ENCODE data around the gene SENP3.

Gene SENP3

GRCh38 chr17:7556627-7557026, 5.1 kb upstream of the SENP3 start:
- DNase-seq, result no peak

DNA sequence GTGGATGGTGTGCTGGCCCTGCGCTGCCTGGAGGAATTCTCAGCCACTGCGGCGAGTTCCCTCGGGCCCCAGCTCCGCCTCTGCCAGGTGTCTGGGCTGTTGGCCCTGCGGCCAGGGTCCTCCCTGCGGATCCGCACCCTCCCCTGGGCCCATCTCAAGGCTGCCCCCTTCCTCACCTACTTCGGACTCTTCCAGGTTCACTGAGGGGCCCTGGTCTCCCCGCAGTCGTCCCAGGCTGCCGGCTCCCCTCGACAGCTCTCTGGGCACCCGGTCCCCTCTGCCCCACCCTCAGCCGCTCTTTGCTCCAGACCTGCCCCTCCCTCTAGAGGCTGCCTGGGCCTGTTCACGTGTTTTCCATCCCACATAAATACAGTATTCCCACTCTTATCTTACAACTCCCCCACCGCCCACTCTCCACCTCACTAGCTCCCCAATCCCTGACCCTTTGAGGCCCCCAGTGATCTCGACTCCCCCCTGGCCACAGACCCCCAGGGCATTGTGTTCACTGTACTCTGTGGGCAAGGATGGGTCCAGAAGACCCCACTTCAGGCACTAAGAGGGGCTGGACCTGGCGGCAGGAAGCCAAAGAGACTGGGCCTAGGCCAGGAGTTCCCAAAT, 4.5 kb upstream of the SENP3 start:
- no peak for DNase-seq

- DNase-seq, result peak; percentile 22
Observed at GRCh38 chr17:7557775-7558543, 3.8 kb upstream of the SENP3 start.

DNA sequence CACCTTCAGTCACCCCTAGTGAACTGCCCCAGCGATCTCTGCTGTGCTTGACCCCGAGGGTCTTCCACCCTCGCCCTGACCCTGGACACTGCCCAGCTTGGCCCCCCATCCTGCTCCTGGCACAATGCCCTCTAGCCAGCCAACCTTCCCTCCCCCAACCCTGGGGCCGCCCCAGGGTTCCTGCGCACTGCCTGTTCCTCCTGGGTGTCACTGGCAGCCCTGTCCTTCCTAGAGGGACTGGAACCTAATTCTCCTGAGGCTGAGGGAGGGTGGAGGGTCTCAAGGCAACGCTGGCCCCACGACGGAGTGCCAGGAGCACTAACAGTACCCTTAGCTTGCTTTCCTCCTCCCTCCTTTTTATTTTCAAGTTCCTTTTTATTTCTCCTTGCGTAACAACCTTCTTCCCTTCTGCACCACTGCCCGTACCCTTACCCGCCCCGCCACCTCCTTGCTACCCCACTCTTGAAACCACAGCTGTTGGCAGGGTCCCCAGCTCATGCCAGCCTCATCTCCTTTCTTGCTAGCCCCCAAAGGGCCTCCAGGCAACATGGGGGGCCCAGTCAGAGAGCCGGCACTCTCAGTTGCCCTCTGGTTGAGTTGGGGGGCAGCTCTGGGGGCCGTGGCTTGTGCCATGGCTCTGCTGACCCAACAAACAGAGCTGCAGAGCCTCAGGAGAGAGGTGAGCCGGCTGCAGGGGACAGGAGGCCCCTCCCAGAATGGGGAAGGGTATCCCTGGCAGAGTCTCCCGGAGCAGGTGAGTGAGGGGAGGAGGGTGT, 3.0 kb upstream of the SENP3 start, which contains the start of gene TNFSF13:
Gene TNFSF13 (plus strand): TSS at position 207 of the 776 bp plus-strand sequence. CDS start 290 bp downstream, at position 497.
- no peak for DNase-seq

DNA sequence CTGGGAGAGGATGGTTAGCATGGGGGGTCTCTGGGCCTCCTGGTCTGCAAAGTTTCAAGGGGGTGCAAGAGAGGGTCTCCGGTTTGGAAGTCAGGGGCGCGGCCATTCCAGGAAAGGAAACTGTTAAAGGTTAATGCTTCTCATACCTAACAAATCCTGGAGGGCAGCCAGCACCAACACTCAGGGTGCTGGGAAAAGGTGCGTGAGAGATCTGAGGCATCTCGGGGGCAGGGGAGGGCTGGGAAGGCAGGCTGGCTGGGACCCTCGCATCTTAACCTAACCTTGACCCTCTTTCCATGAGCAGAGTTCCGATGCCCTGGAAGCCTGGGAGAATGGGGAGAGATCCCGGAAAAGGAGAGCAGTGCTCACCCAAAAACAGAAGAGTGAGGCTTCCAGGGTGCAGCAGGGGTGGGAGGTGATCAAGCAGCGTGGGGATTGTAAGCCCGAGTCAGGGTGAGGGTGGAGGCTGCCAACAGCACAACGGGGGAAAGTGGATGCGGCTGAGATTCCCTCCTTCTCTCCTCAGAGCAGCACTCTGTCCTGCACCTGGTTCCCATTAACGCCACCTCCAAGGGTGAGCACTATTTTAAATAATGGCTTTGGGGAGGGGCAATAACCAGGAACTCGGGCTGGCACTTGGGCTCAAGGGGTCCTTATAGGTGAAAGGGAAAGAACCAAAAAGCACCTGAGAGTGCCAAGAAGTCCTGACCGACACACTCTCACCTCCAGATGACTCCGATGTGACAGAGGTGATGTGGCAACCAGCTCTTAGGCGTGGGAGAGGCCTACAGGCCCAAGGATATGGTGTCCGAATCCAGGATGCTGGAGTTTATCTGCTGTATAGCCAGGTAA, 2.2 kb upstream of the SENP3 start:
- no peak for DNase-seq

DNA sequence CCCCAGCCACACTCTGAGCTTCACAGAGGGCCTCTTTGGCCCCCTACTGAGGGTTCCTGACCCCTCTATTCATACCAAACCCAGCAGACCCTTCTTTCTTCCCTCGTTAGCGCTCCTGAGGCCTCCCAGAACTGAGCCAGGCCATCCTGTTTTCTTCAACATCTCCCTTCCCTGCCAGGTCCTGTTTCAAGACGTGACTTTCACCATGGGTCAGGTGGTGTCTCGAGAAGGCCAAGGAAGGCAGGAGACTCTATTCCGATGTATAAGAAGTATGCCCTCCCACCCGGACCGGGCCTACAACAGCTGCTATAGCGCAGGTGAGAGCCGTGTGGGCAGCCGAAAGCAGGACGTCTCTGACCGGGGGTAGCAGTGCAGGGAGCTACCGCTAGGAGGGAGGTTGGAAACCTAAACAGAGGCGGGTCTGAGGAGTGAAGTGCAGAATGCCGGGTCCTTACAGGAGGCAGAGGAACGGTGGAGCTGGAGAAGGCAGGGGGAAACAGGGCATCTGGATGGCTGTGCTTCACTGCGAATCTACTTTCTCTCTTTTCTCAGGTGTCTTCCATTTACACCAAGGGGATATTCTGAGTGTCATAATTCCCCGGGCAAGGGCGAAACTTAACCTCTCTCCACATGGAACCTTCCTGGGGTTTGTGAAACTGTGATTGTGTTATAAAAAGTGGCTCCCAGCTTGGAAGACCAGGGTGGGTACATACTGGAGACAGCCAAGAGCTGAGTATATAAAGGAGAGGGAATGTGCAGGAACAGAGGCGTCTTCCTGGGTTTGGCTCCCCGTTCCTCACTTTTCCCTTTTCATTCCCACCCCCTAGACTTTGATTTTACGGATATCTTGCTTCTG, 1.3 kb upstream of the SENP3 start:
- DNase-seq, result peak; percentile 62

DNA sequence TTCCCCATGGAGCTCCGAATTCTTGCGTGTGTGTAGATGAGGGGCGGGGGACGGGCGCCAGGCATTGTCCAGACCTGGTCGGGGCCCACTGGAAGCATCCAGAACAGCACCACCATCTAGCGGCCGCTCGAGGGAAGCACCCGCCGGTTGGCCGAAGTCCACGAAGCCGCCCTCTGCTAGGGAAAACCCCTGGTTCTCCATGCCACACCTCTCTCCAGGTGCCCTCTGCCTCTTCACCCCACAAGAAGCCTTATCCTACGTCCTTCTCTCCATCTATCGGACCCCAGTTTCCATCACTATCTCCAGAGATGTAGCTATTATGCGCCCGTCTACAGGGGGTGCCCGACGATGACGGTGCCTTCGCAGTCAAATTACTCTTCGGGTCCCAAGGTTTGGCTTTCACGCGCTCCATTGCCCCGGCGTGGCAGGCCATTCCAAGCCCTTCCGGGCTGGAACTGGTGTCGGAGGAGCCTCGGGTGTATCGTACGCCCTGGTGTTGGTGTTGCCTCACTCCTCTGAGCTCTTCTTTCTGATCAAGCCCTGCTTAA, 617 bp upstream of the SENP3 start:
- DNase-seq, result peak; percentile 79

DNA sequence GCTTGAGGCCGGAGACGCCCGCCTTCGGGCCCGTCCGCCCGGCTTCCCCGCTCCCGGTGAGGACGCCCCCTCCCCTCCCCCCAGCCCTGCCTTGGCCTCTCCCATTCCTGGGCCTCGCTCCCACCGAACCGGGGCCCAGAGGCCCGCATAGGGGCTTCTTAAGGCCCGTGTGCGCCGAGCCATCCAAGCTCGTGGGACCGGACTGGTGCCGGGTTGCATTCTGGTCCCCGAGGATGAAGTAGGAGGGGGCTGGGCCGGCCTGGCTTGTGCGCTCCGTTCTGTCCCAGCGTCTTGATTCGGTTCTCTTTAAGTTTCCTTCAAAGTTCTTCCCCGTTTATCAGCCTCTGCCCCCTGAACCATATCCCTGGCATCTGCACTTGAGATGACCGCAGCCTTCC, 488 bp downstream of the SENP3 start:
- DNase-seq, result no peak

GRCh38 chr17:7563115-7563869, 1.6 kb downstream of the SENP3 start:
- no peak for DNase-seq

DNA sequence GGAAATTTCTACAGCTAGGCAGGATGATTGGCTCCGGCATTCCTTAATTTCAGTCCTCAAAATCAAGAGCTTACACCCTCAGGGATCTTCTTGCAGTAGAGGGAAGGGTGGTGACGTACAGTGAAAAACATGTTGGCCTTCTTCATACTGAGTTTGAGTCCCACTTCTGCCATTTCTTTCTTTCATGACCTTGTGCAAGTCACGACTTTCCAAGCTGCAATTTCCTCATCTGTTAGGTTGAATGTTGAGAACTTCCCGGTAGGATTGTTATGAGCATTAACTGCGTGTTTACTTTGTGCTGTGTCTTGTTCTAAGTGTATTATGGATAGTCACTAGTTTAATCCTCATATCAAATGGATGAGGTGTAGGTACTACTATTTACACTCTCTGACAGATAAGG, 7.9 kb downstream of the SENP3 start:
- DNase-seq, result no peak

DNA sequence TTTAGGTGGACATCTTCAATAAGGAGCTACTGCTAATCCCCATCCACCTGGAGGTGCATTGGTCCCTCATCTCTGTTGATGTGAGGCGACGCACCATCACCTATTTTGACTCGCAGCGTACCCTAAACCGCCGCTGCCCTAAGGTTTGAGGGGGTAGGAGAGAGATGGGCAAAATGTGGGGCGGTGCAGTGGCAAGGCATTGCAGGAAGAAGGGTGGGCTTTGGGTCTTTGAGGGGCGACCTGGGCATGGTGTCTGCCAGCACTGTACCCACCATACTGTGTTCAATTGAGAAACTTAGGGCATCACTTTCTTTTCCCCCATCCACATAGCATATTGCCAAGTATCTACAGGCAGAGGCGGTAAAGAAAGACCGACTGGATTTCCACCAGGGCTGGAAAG, 8.6 kb downstream of the SENP3 start:
- DNase-seq, result no peak

DNA sequence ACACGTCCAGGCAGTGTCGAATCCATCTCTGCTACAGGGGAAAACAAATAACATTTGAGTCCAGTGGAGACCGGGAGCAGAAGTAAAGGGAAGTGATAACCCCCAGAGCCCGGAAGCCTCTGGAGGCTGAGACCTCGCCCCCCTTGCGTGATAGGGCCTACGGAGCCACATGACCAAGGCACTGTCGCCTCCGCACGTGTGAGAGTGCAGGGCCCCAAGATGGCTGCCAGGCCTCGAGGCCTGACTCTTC, 10.5 kb downstream of the SENP3 start:
- no peak for DNase-seq

DNA sequence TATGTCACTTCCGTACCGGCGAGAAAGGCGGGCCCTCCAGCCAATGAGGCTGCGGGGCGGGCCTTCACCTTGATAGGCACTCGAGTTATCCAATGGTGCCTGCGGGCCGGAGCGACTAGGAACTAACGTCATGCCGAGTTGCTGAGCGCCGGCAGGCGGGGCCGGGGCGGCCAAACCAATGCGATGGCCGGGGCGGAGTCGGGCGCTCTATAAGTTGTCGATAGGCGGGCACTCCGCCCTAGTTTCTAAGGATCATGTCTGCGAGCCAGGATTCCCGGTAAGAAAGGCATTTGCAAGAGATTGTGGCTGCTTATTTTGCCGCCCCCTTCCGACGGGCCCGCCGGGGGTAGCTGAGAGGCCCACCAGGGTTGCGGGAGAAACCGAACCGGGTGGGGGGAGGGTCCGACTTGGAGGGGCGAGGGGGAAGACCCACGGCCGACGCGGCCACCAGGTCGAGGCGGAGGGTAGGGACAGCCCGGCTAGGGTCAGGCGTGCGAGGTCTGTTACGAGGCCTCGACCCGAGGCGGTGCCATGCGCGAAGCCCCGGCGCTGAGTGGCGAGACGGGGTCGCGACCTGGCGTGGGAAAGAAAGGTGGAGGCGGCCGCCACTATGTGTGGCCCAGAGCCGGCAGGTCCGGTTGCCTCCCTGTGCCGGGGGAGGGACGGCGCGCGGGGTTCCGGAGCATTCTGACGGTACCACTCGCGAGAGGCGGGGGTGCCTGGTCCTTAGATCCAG, 11.0 kb downstream of the SENP3 start:
- peak; percentile 99 for DNase-seq

DNA sequence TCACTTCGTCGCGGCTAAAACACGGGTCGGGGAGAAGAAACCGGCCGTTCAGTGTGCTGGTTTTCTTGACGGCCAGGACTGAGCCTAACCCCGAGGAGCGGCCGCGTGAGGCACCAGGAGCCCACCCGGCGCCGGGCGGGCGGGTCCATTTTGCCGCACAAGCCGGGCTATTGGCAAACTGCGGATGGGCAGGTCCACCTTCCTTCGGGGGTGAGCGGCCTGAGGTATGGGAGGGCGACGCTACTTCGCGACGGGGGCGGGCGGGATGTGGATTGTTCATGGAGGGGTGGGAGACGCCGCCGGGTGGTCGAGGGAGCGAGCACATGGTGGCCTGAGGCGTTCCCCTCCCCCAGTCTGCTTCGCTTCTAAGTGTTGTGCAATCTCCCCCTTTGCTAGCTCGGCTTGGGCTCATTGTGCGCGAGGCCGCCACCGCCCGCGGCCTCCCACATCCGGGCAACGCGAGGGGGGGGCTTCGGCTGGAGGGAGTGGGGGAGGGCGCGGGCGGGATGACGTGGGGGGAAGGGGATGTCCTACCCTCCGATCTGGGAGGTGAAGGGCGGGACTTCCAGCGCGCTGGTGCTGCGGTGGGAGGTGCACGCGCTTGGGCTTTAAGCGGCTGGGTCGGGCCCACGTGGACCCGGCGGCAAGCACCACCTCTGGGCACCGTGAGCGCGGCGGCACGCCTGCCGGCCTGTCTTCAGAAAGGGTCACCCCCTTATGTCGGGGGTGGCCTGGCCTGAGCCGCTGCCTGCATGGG, 11.8 kb downstream of the SENP3 start:
- DNase-seq, result peak; percentile 91

- no peak for DNase-seq
Observed at GRCh38 chr17:7574176-7574953, 12.6 kb downstream of the SENP3 start.

- no peak for DNase-seq
Observed at GRCh38 chr17:7575481-7575883, 13.8 kb downstream of the SENP3 start.

- no peak for DNase-seq
Observed at GRCh38 chr17:7575959-7576358, 14.2 kb downstream of the SENP3 start.

GRCh38 chr17:7576432-7576937, 14.8 kb downstream of the SENP3 start:
- DNase-seq, result no peak

Data from fibroblast of skin of back (primary cell).